CD4-positive, alpha-beta T cell treated with Interleukin-17A for 4 hours (primary cell): ENCODE results near the gene FHAD1.

Source experiments
- DNase-seq: peaks from one replicate; pipeline ENCODE4 v3.0.0-alpha.2; 2020; ENCODE audit warnings: mixed read lengths

The FHAD1 gene

DNA sequence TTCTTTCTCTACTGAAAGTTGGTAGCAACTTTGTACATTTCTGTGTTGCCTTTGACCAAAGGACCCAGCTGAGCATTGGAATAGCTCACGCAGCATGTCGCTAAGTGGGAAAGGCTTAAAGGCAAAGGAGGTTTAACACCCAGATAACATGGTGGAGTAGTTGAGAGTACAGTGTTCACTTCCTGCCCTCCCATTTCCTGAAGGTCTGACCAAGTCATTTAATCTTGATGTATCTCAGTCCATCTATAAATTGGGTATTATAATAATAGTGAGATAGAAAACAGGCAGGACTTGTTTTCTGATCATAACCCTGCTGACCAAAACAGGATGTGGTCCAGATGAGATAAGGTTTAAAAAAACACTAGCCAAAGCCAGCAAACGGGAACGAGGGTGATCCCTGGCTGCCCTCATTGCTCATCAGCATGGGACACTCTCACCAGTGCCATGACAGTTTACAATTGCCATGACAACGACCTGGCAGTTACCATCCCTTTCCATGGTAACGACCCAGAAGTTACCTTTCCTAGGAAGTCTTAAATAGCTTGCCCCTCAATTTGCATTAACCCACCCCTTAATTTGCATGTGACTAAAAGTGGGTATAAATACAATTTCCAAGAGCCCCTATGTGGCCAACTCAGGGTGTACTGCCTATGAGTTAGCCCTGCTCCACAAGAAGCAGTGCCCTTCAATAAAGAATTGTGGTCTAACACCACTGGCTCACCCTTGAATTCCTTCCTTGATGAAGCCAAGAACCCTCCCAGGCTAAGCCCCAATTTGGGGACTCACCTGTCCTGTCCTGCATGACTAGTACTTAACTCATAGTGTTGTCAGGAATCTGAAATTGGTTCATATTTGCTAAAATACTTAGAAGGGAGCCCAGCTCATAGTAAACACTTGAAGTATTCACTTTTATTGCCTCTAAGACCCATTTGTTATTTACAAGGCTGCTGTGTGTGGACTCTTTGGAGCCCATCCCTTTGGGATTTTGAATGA lies 28.4 kb upstream of the FHAD1 start:
- DNase-seq: no peak

DNA sequence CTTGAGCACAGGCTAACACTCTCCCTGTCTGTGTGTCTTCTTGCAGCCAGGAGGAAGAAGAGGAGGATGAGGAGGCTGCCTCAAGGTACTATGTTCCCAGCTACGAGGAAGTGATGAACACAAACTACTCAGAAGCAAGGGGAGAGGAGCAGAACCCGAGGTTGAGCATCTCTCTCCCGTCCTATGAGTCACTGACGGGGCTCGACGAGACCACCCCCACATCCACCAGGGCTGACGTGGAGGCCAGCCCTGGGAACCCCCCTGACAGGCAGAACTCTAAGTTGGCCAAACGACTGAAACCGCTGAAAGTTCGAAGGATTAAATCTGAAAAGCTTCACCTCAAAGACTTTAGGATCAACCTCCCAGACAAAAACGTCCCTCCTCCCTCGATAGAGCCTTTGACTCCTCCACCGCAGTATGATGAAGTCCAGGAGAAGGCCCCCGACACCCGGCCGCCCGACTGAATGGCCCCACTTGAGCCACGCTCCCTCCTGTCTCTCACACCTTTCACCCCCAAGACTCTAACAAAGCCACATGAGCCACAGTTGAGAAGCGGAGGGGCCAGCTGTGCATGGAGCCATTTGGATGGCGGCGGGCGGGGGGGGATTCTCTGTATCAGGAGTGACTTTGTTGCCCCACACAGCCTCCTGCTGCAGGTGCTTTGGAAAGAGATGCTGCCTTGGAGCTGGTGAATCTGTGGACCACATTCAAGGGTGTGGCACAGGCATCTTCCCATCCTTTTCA lies 27.6 kb upstream of the FHAD1 start:
- DNase-seq: no peak

DNA sequence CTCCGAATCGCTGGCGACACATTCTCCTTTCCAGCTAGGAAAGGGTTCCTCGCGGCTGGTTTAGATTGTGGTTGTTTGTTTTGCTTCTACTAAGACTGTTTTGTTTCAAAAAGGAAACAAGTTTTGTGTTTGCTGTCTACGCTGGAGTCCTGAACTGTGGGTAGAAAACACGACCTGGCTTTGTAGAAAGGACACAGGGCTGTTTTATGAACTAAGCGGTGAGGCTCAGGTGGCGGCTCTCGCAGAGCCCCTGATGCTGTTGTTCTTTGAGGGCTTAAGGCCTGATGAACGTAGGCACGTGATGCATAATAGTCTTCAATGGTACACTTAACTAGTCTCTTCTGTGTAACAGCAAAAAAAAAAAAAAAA lies 27.0 kb upstream of the FHAD1 start:
- DNase-seq: no peak

DNA sequence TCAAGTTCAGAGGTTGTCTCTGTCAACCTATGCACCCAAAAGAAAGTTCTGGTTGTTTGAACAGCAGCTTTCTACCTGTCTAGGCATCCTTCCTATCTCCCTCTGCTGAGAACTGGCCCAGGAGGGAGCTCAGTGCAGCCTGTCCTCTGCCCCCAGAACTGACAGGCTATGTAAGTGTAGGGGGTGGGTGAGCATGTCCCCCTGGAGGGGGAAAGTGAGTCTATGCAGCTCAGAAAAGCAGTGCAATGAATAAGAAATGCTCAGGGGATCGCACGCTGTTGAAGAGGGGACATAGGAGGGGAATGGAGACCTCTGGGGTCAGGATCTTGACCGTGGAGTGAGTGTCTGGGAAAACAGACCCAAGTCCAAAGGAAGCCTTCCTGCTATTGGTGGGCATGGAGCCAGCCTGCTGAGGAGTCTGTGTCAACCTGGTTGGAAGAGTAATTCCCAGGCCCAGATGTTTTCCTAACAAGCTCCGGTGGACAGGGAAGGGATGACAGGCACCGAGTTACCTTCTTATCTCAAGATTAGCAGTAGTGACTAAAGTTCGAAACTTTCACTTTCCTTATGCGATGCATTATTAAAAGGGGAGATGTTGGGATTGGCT lies 26.1 kb upstream of the FHAD1 start:
- DNase-seq: no peak

DNA sequence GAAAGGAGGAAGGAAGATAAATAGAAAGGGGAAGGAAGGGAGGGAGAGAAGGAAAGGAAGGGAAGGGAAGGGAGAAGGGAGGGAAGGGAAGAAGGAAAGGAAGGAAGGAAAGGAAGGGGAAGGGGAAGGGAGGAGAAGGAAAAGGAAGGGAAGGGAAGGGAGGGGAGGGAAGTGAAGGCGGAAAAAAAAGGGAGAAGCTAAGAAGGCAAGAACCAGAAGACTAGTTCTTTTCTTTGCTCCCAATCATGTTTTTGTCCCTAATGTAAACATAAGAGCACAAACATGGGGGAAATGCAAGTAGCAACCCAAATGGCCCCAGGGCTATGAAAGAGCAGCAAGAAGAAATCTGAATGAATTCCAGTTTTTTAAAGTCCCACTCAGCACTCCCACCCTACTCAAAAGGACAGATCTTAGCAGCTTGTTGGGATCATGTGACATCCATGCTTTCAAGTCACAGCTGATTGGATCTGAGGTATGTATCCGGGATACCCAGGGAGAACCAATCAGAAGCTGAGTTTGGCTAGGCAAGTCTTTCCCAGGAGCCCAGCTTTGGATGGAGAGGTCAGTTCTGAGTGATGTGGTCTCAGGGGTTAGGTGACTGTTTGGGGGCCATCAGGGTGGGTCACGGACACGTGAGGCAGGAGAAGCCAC lies 24.2 kb upstream of the FHAD1 start:
- DNase-seq: no peak

DNA sequence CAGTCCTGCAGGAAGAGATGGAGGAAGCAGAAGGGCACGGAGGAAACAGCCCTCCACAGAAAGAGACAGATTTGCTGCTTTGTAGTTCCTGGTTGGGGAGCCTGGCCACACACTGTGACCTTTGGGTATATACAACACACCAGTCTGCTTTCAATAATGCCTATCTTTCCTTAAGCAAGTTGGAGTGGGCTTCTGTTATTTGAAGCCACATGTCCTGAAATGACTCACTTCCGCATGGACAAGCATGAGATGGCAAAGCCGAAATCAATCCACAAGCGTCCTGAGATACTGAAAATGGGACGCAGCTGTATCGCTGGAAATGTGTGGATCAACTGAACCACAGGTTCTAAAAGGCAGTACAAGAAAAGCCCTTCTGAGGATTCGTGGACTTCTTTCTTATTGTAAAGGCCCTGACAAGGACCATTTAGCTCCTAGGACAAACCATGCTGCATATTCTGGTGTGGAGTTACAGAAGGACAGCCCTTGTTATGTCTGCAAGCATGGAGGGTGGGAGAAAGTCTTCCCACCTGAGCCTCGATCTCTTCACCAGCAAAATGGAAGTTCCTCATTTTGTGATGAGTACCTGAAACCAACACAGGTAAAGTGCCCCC lies 22.7 kb upstream of the FHAD1 start:
- no peak for DNase-seq

DNA sequence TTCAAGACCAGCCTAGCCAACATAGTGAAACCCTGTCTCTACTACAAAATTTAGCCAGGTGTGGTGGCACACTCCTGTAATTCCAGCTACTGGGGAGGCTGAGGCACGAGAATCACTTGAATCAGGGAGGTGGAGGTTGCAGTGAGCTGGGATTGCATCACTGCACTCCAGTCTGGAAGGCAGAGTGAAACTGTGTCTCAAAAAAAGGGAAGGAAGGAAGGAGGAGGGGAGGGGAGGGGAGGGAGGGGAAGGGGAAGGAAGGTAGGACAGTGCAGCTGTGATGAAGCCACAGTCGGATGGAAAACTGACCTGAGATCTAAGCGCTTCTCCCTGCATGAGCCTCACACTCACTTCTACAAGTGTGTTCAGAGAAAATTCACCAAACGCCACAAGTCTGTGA lies 22.0 kb upstream of the FHAD1 start:
- no peak for DNase-seq

DNA sequence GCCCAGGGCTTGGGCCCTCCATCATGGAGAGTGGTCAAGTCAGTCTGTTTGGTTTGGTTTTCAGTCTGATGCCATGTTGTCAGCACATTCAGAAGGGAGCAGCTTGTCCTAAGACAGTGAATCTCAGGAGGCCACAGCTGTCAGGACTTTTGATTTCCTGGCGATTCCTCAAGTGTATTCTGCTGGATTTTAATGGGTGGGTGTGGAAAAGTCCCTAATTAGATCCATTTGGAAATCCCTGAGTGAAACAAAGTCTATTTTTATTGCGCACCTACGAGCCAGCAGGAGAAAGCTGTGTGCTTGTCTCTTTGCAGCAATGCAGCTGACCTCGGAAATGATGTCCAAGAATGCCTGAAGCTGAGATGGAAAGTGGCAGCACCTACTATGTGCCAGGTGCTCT lies 21.6 kb upstream of the FHAD1 start:
- DNase-seq: no peak

DNA sequence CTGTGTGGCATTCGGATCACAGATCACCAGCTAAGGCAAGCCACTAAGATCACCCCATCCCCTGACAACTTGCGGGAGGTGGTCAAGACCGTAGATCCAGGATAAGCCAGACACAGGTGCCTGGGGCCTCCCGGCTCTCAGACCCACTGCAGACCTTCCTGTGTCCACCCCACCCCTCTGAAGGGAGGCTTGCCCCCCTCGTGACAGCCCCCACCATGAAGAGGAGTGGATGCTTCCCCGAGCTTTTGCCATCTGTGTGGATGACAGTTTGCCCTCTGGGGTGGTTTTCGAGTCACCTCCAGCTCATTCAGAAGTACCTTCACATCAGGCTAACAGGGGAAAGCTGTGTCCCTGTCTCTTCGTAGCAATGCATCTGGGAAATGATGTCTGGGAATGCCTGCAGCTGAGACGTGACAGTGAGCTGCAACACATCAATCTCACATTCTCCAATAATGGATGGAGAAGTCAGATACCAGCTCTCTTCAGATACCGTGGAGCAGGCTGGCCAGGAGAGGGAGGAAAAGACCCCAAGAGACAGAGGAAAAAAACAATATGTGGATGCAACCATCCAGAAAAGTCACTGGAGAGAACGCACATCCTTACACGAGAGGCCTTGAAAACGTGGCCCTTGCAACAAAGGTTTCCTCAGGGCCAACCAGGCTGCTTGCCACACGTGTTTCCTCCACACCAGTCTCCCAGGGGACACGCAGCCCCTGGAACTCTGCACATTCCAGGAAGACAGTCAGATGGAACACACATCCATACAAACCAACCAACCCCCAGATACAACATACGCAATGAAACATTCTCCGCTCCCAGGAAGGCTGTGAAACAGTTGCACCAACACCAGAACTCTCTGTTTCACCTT lies 20.4 kb upstream of the FHAD1 start:
- no peak for DNase-seq

DNA sequence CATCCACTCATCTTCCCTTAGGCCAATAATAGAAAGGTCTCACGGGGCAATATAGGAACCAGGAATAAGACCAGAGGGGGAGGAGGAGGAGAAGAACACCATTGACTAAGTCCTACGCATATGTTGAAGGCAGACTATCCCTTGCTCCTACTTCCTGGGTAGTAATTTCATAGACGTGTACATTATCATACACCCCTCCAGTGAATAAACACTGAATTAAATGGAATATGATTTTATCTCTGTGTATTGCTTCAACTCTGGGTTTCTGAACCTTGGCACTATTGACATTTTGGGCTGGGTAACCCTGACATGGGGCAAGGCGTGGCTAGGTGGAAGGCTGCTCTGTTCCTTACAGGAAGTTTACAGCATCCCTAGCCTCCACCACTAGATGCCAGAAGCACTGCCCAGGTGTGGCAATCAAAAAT lies 17.3 kb upstream of the FHAD1 start:
- DNase-seq: no peak

DNA sequence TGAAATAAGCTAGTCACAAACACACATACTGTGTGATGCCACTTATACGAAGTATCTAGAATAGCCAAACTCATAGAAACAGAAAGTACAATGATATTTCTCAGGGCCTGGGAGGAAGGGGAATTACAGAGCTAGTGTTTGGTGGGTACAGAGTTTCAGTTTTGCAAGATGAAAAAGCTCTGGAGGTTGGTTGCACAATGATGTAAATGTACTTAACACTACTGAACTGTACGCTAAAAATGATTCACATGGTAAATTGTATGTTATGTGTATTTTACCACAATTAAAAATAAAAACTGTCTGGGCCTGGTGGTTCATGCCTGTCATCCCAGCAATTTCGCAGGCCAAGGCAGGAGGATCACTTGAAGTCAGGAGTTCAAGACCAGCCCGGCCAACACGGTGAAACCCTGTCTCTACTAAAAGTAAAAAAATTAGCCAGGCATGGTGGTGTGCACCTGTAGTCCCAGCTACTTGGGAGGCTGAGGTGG lies 15.3 kb upstream of the FHAD1 start:
- no peak for DNase-seq

DNA sequence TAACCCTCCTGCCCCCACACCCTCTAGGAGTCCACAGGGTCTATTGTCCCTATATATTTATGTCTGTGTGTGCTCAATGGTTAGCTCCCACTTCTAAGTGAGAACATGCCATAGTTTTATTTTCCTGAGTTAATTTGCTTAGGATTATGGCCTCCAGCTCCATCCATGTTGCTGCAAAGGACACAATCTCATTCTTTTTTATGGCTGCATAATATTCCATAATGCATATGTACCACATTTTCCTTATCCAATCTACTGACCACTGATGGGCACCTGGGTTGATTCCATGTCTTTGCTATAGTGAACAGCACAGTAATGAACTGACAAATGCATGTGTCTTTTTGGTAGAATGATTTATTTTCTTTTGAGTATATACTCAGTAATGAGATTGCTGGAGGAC lies 13.3 kb upstream of the FHAD1 start:
- no peak for DNase-seq

DNA sequence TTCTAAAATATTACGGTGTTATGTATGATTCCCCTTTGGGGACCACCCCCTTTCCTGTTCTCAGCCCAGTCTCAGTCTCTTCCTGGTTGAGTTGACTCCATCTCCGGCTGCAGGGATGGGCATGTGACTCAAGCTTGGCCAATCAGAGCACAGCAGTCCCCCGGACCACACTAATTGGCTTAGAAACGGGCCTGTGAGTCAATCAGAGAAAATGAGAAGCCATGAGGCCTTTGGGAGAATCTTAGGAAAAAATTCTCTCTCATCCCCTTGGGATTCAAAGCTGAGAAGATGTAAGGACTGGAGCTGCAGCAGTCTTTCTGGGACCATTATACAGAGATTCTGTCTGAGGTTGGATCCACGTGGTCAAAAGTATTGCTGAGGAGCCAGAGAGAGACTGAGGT lies 10.7 kb upstream of the FHAD1 start:
- DNase-seq: no peak

DNA sequence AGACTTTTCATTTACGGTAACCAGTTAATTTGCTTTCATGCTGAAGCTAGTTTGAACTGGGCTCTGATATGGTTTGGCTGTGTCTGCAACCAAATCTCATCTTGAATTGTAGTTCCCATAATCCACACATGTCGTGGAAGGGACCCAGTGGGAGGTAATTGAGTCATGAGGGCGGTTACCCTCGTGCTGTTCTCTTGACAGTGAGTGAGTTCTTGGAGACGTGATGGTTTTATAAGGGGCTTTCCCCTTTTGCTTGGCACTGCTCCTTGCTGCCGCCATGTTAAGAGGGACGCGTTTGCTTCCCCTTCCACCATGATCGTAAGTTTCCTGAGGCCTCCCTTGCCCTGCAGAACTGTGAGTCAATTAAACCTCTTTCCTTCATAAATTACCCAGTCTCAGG lies 10.3 kb upstream of the FHAD1 start:
- DNase-seq: no peak

DNA sequence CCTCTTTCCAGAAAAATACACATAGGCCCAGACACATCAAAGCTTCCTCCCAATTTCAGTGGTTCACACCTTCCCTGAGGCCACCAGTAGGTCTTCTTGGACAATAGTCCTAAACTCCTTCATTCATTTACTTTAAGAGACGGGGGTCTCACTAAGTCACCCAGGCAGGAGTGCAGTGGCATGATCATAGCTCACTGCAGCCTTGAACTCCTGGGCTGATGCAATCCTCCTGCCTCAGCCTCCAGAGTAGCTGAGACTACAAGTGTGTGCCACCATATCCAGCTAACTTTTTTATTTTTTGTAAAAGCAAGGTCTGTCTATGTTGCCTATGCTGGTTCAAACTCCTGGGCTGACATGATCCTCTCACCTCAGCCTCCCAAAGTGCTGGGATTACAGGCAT lies 8.2 kb upstream of the FHAD1 start:
- DNase-seq: no peak

DNA sequence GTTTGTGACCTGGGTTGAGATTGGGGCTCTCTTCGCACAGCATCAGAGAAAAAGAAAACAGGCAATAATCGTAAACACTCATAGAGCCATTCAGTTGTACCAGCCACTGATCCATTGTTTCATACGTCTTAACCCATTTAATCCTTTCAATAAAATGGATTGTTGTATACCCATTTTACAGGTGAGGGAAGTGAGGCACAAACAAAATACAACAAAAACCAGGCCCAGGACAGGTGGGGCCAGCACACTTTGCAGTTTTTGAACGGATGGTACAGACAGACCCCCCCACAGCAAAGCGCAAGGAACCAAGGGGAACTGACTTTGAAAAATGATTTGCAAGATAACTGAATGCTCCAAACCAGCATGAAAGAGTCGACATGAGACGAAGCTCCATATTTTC lies 4.3 kb upstream of the FHAD1 start:
- no peak for DNase-seq

DNA sequence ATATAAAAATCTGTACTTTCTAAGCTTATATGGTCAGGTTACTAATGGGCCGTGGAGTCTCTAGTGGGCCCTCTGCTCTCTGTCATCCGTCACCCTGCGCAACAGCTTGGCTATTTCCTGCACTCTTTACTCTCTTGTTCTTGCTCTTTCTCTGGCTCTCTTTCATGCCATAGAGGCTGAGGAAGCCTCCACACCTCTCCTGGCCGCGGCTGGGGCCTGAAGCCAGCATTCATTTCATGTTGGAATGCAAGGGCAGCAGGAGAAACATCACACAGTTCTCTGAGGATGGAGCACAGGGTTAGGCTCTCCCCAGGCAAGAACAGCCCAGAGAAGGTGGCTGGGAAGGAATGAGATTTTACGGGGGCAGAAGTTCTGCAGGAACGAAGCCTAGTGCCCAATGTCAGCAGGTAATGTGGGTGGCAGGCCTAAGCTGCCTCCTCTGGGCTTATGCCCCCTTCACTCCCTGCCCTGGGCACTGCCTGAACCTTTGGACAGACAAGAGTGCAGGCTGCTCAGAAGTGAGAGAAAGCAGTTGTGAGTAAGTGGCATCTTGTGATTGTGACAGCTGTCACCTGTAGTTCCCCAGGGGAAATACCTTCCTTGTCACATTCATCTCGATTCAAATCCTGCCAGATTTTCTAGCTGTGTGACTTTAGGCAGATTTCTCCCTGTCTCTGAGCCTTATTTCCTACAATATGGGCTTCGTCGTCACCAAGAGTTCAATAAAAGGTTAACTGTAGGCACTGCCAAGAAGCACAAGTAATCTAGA lies 3.6 kb upstream of the FHAD1 start:
- no peak for DNase-seq

DNA sequence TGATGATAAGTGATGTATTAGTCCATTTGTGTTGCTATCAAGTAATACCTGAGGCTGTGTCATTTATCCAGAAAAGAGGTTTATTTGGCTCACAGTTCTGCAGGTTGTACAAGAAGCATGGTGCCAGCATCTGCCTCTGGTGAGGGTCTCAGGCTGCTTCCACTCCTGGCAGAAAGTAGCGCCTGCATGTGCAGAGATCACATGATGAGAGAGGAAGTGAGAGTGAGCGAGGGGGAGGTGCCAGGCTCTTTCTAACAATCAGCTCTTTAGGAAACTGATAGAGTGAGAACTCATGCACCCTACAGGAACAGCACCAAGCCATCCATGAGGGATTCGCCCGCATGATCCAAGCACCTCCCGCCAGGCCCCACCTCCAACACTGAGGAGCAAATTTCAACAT lies 2.2 kb upstream of the FHAD1 start:
- DNase-seq: no peak

DNA sequence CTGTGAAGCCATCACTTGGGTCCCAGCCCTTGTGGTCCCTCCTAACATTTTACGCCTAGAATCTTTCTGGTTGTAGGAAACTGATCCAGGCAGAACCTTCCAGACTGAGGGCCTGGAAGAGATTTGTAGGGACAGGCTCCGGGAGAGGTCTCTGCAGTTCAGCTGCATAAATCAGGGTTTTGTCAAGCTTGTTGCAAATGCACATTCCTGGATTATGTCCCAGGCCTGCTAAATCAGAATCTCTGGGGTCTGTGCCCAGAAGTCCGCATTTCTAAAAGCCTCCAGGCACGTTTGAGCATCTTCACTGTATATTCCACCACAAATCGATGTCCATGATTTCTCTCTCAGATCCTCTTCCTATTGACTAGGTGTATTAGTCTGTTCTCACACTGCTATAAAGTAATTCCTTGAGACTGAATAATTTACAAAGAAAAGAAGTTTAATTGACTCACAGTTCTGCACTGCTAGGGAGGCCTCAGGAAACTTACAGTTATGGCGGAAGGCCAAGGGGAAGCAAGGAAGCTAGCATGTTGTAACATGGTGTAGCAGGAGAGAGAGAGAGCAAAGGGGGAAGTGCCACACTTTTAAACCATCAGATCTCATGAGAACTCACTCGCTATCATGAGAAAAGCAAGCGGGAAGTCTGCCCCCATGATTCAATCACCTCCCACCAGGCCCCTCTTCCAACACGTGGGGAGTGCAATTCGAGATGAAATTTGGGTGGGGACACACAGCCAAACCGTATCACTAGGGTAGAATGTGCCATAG lies 1.2 kb upstream of the FHAD1 start:
- DNase-seq: no peak

DNA sequence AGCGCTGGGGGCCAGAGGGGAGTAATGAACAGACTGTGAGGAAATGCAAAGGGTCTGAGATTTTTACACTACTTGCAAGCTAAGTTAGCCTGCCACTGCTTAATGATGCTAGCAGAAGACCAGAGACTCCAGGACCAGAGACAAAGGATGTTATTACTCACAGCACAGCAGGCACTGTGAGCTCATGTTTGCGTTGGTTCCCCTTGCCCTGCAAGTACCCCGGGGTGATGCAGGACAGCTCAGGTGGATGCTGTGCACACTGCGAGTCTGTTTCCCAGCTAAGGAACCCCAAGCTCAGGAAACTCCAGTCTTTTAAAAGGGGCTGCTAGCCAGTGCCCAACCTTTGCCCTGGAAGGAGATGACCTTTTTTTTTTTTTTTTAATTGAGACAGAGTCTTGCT lies 1.2 kb downstream of the FHAD1 start:
- no peak for DNase-seq
